Breast epithelium (tissue), 4 donors: Measurements from ENCODE around the gene SEPHS2. TPM values are rescaled to one million over a fixed set of nuclear protein-coding genes. Genes with fewer than 3 reads are reported as not detected.

Source experiments
- DNase-seq, 2 donors: peaks; one replicate each; pipeline ENCODE4 v3.0.0-alpha.2; 2019; ENCODE audit warnings: low spot score in 2 of 2
- H3K27ac ChIP-seq, 2 donors: fragments of 200-600 bp; sonication (generic) in 1 of 2; one replicate each; pipeline ENCODE4 v1.5.1; 2016 to 2019; ENCODE audit warnings: mild to moderate bottlenecking in 1 of 2
- H3K27me3 ChIP-seq, 2 donors: fragments of 200-600 bp; sonication (generic) in 1 of 2; one replicate each; pipeline versions ENCODE4 v1.5.1 to v1.6.0; 2017 to 2019; ENCODE audit warnings: control low read depth in 1 of 2, mild to moderate bottlenecking in 1 of 2
- H3K36me3 ChIP-seq: fragments of 200-600 bp; one replicate; pipeline ENCODE4 v1.5.1; 2019
- H3K4me1 ChIP-seq, 2 donors: fragments of 200-600 bp; sonication (generic); one replicate each; pipeline ENCODE4 v1.5.1; 2016 to 2019; ENCODE audit warnings: control low read depth in 1 of 2
- H3K4me3 ChIP-seq, 3 donors: fragments of 200-600 bp; sonication (generic); 1 replicate in 2 of 3; 2 replicates in 1 of 3; pipeline ENCODE4 v1.5.1; 2016 to 2019; ENCODE audit warnings: mild to moderate bottlenecking in 3 of 3, moderate library complexity in 2 of 3
- H3K9me3 ChIP-seq, 2 donors: fragments of 200-600 bp; sonication (generic) in 1 of 2; one replicate each; pipeline ENCODE4 v1.5.1; 2016 to 2019; ENCODE audit warnings: control low read depth in 1 of 2
- CTCF ChIP-seq, 3 donors: fragments of 450-650 bp; IDR thresholded peaks; one replicate each; pipeline ENCODE4 v1.5.1; 2016 to 2017; ENCODE audit warnings: antibody characterized with exemption in 3 of 3, mild to moderate bottlenecking in 3 of 3, moderate library complexity in 3 of 3
- POLR2A ChIP-seq: fragments of 450-650 bp; IDR thresholded peaks from one replicate; pipeline ENCODE4 v1.6.1; 2016; ENCODE audit warnings: antibody characterized with exemption, mild to moderate bottlenecking, moderate library complexity
- POLR2AphosphoS5 ChIP-seq, 3 donors: sonication (generic); formaldehyde crosslinking; IDR thresholded peaks; one replicate each; pipeline ENCODE4 v1.6.1; 2017; ENCODE audit warnings: antibody characterized with exemption in 3 of 3
- intact Hi-C: fragments of 100-400 bp; cut with DNase I; formaldehyde crosslinking; loops from one replicate; pipeline ENCODE4 v1.15.1; 2023; ENCODE audit warnings: low total_unique reads
- total RNA-seq, 3 donors: library from RNA; depleted of rRNA; stranded (reverse); fragments of >200 nt; gene quantifications; one replicate each; pipeline ENCODE4 v1.1.0, GENCODE V29; 2016

SEPHS2 gene
- total RNA-seq, 3 donors from 2014 or later: 28.8 to 44.5 (median 40.6) TPM

DNA sequence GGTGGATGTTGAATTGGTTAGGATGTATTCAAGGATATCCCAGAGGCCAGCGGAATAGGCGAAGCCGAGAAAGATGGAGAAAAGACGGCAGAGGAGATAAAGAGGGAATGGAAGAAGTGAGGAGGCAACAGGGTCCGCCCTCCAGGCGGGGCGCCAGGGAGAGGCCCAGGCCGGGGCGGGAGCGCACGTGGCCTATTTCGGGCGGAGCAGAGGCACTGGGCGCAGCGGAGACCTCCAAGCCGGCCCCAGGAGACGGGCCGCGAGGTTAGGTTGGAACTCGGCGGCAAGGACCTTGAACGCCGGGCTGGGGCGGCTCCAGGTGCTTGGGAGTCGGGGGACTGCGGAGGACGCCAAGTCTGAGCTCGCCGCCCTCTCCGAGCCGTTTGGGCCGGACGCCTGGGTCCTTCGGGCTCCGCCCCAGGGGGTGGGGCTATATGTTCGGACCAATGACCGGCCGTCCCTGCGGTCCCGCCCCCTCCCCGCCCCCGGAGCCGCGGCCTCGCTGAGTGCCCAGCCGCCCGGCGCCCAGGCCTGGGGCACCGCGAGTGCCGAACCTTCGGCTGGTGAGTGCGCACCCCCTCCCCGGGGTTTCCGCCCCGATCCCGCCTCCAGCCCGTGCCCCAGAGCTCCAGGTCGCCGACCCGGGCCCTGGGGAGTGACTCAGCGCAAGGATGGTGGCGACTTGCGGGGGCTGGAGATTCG lies 38.4 kb downstream of the SEPHS2 start, which contains the start of gene ZNF771:
TSS of gene ZNF771 (plus strand) at position 505 of the 702 bp plus-strand sequence. CDS start 448 bp downstream, outside the sequence.
- intact Hi-C loops: no loop called here

DNA sequence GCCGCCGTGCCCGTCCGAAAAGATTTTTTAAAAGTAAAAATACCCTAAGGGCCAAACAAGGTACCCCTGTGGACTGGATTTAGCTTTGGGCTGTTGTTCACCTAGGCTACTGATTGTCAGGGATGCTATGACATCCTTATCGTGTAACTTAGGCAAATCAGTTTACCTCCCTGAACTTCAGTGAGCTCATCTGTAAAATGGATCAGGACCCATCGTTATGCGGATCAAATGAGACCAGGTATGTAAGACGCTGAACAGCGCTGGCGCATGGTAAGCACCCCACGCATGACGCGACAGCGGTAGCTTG lies 38.9 kb downstream of the SEPHS2 start:
- H3K36me3 ChIP-seq: no peaks in the 10 kb centered on the region
- no peak for TF ChIP-seq CTCF (IDR thresholded peaks at IDR 0.05)
- TF ChIP-seq POLR2AphosphoS5 (IDR thresholded peaks at IDR 0.05): no peak
- no peak for TF ChIP-seq POLR2A
- peak overlapping the region; percentile 86 to 93 for H3K27ac ChIP-seq
- H3K4me1 ChIP-seq: peaks cover 0 to 15% of the 10 kb centered on the region in 2 donors
- H3K27me3 ChIP-seq: no peaks in the 10 kb centered on the region
- H3K9me3 ChIP-seq: no peaks in the 10 kb centered on the region
- peak overlapping the region; percentile 65 to 96 (median 76) for H3K4me3 ChIP-seq
- no peak for DNase-seq
- intact Hi-C loops: no loop called here

More for the DNA sequence above, 38.4 kb downstream of the SEPHS2 start, which contains the start of gene ZNF771:
- Histone ChIP-seq H3K9me3 (no peaks in the 10 kb centered on the region), H3K27ac (peak within 1 kb of the TSS; percentile 86 to 93), H3K27me3 (no peaks in the 10 kb centered on the region), H3K4me3 (peak within 1 kb of the TSS; percentile 65 to 96 (median 76)), H3K36me3 (no peaks in the 10 kb centered on the region), H3K4me1 (peaks cover 0 to 15% of the 10 kb centered on the region in 2 donors)
- TF ChIP-seq POLR2AphosphoS5 (IDR thresholded peaks at IDR 0.05) (peak; percentile 48 to 78 (median 68)), CTCF (IDR thresholded peaks at IDR 0.05) (no peak), POLR2A (peak; percentile 62)
- peak; percentile 91 to 93 for DNase-seq

GRCh38 chr16:30401768-30402425 lies 43.8 kb downstream of the SEPHS2 start:
- Histone ChIP-seq H3K4me3 (no peak overlapping the region), H3K27ac (no peak overlapping the region), H3K4me1 (no peaks in the 10 kb centered on the region), H3K36me3 (no peaks in the 10 kb centered on the region), H3K9me3 (no peaks in the 10 kb centered on the region), H3K27me3 (no peaks in the 10 kb centered on the region)
- DNase-seq: no peak
- no peak for TF ChIP-seq POLR2A
- TF ChIP-seq POLR2AphosphoS5 (IDR thresholded peaks at IDR 0.05): no peak
- intact Hi-C loops: no loop called here

DNA sequence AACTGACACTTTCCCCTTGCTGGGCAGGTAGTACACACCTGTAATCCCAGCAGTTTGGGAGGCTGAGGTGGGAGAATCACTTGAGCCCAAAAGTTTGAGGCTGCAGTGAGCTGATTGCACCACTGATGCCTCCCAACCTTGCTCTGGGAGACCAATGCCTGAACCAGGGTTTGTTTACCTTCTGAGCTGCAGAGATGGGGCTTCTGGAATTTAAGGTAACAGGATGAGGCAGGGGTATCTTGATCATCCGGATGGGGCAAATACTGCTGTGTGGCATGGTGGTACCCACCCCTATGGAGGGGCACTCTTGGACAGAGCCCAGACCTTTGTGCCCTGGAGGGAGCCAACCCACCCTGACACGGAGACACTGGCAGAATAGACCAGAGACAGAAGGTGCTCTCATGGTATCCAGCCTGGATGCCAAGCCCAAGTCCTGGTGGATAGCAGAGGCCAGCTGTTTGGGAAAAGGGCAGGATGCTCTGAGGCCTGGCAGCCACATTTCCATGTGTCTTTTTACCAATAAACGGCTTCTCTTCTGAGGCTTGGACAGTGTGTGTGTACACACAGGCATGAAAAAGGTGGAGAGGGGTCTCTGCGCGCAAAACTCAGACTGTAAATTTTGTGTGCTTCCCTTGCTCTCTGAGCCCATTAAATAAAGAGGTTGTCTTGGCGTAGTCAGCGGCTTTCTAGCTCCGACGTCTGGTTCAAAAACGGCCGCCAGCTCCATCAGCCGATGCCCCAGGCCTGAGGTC lies 46.1 kb downstream of the SEPHS2 start:
- intact Hi-C loops: no loop called here
- no peak for TF ChIP-seq POLR2A
- DNase-seq: no peak
- Histone ChIP-seq H3K27ac (peak overlapping the region; percentile 86), H3K27me3 (no peaks in the 10 kb centered on the region), H3K9me3 (no peaks in the 10 kb centered on the region), H3K36me3 (no peaks in the 10 kb centered on the region), H3K4me3 (peak overlapping the region; percentile 64 to 85 (median 80)), H3K4me1 (peaks cover 0 to 9% of the 10 kb centered on the region in 2 donors)

DNA sequence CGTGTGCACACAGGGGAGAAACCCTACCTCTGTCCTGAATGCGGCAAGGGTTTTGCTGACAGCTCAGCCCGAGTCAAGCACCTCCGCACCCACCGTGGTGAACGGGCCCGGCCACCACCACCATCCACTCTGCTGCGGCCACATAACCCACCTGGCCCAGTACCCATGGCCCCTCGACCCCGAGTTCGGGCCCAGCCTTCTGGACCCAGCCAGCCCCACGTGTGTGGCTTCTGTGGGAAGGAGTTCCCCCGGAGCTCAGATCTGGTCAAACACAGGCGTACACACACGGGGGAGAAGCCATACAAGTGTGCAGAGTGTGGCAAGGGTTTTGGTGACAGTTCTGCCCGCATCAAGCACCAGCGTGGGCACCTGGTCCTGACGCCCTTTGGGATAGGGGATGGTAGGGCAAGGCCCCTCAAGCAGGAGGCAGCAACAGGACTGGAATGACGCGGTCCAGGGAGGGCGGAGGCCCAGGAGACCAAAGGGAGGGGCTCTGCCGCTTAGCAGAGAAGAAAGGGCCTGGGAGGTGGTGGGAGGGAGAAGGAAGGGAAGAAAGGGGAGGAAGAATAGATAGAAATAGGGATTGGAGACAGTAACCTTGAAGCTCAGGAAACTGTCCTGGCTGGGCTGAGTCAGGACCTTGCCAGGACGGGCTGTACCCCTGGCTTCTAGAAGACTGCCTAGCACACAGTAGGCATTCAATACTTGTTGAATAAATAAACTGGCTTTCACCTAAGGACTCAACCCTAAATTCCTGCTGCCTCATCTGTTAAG lies 46.8 kb downstream of the SEPHS2 start:
- no peak for TF ChIP-seq POLR2A
- no peak for TF ChIP-seq POLR2AphosphoS5 (IDR thresholded peaks at IDR 0.05)
- no peak for TF ChIP-seq CTCF (IDR thresholded peaks at IDR 0.05)
- intact Hi-C loops: no loop called here
- H3K4me1 ChIP-seq: peaks cover 0 to 9% of the 10 kb centered on the region in 2 donors
- DNase-seq: no peak
- H3K9me3 ChIP-seq: no peaks in the 10 kb centered on the region
- peak overlapping the region in 1 of 2 donors; percentile 86 for H3K27ac ChIP-seq
- no peaks in the 10 kb centered on the region for H3K36me3 ChIP-seq
- no peaks in the 10 kb centered on the region for H3K27me3 ChIP-seq
- no peak overlapping the region for H3K4me3 ChIP-seq
